Lower lobe of right lung (tissue), 2 donors: Measurements from ENCODE around the gene GSTM4. TPM values are rescaled to one million over a fixed set of nuclear protein-coding genes. Genes with fewer than 3 reads are reported as not detected.

Experiments
- ATAC-seq, 2 donors: fragments of 200-7000 bp; cut with Tn5 transposase; one replicate each; pipeline ENCODE4 v1.9.1; 2020 to 2022; ENCODE audit warnings: mild to moderate bottlenecking in 2 of 2, moderate library complexity in 2 of 2
- DNase-seq: peaks from one replicate; pipeline ENCODE4 v3.0.0-alpha.2; 2020
- H3K27ac ChIP-seq: fragments of 200-600 bp; one replicate; pipeline ENCODE4 v1.8.0; 2022
- H3K27me3 ChIP-seq: fragments of 200-600 bp; one replicate; pipeline ENCODE4 v1.8.0; 2022; ENCODE audit warnings: low read depth
- H3K36me3 ChIP-seq: fragments of 200-600 bp; one replicate; pipeline ENCODE4 v1.8.0; 2022; ENCODE audit warnings: mild to moderate bottlenecking
- H3K4me1 ChIP-seq: fragments of 200-600 bp; one replicate; pipeline ENCODE4 v1.8.0; 2022
- H3K4me3 ChIP-seq: fragments of 200-600 bp; one replicate; pipeline ENCODE4 v1.8.0; 2022; ENCODE audit warnings: mild to moderate bottlenecking
- H3K9me3 ChIP-seq: fragments of 200-600 bp; one replicate; pipeline ENCODE4 v1.8.0; 2022
- intact Hi-C: fragments of 100-400 bp; cut with DNase I; formaldehyde crosslinking; loops from one replicate; pipeline ENCODE4 v1.11.0; 2022
- total RNA-seq: library from RNA; stranded (reverse); fragmentation: NEBNext Ultra II Directional; extraction: Animal tissue kit (Norgen Biotek cat#: 25700); gene quantifications from one replicate; pipeline ENCODE4 v1.2.1, GENCODE V29; 2021
- TF ChIP-seq, protein P1 (sequence below): fragments of 200-600 bp; IDR thresholded peaks from one replicate; pipeline ENCODE4 v1.8.0; 2022; ENCODE audit warnings: antibody characterized with exemption, mild to moderate bottlenecking
- donor health status: DM: no; HTN: yes; CAD: no; lungs with severe emphysema.

Gene GSTM4
- total RNA-seq, 1 donor from 2014 or later = 15.7 TPM

- Histone ChIP-seq H3K9me3 (no peaks in the 10 kb centered on the region), H3K27me3 (no peaks in the 10 kb centered on the region), H3K27ac (no peak overlapping the region), H3K4me1 (peaks cover 5% of the 10 kb centered on the region), H3K4me3 (no peak overlapping the region), H3K36me3 (peaks cover 18% of the 10 kb centered on the region)
- intact Hi-C loops = loop anchor here (10.0 kb wide), 1 partner anchor 89 kb away; the partner anchor contains the start of gene GNAI3
- TF ChIP-seq, protein P1, sequence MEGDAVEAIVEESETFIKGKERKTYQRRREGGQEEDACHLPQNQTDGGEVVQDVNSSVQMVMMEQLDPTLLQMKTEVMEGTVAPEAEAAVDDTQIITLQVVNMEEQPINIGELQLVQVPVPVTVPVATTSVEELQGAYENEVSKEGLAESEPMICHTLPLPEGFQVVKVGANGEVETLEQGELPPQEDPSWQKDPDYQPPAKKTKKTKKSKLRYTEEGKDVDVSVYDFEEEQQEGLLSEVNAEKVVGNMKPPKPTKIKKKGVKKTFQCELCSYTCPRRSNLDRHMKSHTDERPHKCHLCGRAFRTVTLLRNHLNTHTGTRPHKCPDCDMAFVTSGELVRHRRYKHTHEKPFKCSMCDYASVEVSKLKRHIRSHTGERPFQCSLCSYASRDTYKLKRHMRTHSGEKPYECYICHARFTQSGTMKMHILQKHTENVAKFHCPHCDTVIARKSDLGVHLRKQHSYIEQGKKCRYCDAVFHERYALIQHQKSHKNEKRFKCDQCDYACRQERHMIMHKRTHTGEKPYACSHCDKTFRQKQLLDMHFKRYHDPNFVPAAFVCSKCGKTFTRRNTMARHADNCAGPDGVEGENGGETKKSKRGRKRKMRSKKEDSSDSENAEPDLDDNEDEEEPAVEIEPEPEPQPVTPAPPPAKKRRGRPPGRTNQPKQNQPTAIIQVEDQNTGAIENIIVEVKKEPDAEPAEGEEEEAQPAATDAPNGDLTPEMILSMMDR = no peak
- ATAC-seq (no peak), DNase-seq (no peak)
Measured at GRCh38 chr1:109634292-109634691, 21.6 kb upstream of the GSTM4 start.

GRCh38 chr1:109634771-109635750, 20.8 kb upstream of the GSTM4 start:
- H3K4me3 ChIP-seq = no peak overlapping the region
- H3K27ac ChIP-seq = no peak overlapping the region
- ATAC-seq (no peak), DNase-seq (no peak)
- peaks cover 6% of the 10 kb centered on the region for H3K4me1 ChIP-seq
- no peaks in the 10 kb centered on the region for H3K9me3 ChIP-seq
- intact Hi-C loops = loop anchor here (10.0 kb wide), 1 partner anchor 90 kb away; the partner anchor contains the start of gene GNAI3
- TF ChIP-seq, protein P1 = no peak
- H3K27me3 ChIP-seq = no peaks in the 10 kb centered on the region
- H3K36me3 ChIP-seq = peaks cover 13% of the 10 kb centered on the region

GRCh38 chr1:109635862-109636200, 20.1 kb upstream of the GSTM4 start:
- no peak overlapping the region for H3K27ac ChIP-seq
- intact Hi-C loops = loop anchor here (10.0 kb wide), 1 partner anchor 91 kb away; the partner anchor contains the start of gene GNAI3
- peaks cover 10% of the 10 kb centered on the region for H3K4me1 ChIP-seq
- ATAC-seq = no peak
- no peaks in the 10 kb centered on the region for H3K9me3 ChIP-seq
- no peaks in the 10 kb centered on the region for H3K27me3 ChIP-seq
- TF ChIP-seq, protein P1 = no peak
- DNase-seq = no peak
- H3K36me3 ChIP-seq = peaks cover 11% of the 10 kb centered on the region
- no peak overlapping the region for H3K4me3 ChIP-seq

GRCh38 chr1:109636201-109636952, 19.5 kb upstream of the GSTM4 start:
- Histone ChIP-seq H3K27me3 (no peaks in the 10 kb centered on the region), H3K27ac (no peak overlapping the region), H3K36me3 (peaks cover 5% of the 10 kb centered on the region), H3K9me3 (no peaks in the 10 kb centered on the region), H3K4me3 (no peak overlapping the region), H3K4me1 (peaks cover 10% of the 10 kb centered on the region)
- TF ChIP-seq, protein P1 = no peak
- no peak for DNase-seq
- ATAC-seq = peak in 1 of 2 donors; percentile 20
- intact Hi-C loops = loop anchor here (10.0 kb wide), 1 partner anchor 92 kb away; the partner anchor contains the start of gene GNAI3

DNA sequence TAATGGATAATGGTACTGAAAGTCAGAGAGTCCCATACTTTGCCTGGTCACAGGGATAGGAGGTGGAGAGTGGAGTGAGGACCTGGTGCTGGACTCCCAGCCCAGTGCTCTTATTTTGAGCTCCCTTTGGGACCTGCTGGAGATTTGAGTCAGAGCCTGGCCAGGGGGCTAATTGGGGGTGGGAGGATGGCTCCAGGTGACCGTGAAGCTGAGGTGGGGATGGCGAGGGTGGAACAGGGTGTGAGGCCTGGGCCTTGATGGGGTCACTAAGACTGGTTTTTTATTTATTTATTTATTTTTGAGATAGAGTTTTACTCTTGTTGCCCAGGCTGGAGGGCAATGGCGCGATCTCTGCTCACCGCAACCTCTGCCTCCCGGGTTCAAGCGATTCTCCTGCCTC, 18.5 kb upstream of the GSTM4 start:
- no peak for ATAC-seq
- Histone ChIP-seq H3K4me3 (no peak overlapping the region), H3K27ac (no peak overlapping the region), H3K27me3 (no peaks in the 10 kb centered on the region), H3K9me3 (no peaks in the 10 kb centered on the region), H3K36me3 (no peaks in the 10 kb centered on the region), H3K4me1 (peaks cover 10% of the 10 kb centered on the region)
- intact Hi-C loops = loop anchor here (10.0 kb wide), 1 partner anchor 93 kb away; the partner anchor contains the start of gene GNAI3
- DNase-seq = no peak
- TF ChIP-seq, protein P1 = no peak
